ENCODE measurements around the gene TPCN2.

DNA sequence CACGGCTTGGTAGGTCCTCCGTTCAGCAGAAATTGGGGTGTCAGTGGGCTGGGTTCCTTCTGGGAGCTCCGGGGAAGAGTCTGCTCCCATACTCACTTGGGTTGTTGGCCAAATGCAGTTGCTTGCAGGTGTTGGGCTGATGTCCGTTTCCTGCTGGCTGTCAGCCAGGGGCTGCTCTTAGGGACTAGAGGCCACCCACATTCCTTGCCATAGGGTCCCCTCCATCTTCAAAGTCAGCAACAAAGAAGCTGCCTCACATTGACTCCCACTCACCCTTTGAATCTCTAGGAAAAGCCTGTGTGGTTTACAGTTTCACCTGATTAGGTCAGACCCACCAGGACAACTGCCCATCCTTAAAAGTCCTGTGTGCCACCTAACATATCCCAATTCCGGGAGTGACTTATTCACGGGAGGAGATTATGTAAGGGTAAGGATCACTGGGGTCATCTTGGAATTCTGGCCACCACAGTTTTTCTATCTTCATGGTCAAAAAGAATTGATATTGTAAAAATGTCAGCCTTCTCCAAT is 43.0 kb downstream of the TPCN2 start:
- TF ChIP-seq, protein P1, sequence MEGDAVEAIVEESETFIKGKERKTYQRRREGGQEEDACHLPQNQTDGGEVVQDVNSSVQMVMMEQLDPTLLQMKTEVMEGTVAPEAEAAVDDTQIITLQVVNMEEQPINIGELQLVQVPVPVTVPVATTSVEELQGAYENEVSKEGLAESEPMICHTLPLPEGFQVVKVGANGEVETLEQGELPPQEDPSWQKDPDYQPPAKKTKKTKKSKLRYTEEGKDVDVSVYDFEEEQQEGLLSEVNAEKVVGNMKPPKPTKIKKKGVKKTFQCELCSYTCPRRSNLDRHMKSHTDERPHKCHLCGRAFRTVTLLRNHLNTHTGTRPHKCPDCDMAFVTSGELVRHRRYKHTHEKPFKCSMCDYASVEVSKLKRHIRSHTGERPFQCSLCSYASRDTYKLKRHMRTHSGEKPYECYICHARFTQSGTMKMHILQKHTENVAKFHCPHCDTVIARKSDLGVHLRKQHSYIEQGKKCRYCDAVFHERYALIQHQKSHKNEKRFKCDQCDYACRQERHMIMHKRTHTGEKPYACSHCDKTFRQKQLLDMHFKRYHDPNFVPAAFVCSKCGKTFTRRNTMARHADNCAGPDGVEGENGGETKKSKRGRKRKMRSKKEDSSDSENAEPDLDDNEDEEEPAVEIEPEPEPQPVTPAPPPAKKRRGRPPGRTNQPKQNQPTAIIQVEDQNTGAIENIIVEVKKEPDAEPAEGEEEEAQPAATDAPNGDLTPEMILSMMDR (IDR thresholded peaks at IDR 0.05): no peak
- no peak for TF ChIP-seq POLR2A (IDR thresholded peaks at IDR 0.05)
